IPS-15b (cell line): ENCODE data around the gene UBE2M.

Experiments used
- H3K27me3 ChIP-seq: one replicate; pipeline ENCODE4 v1.6.1; 2013; ENCODE audit warnings: low read length; ENCODE audit not compliant: control insufficient read depth, insufficient read depth
- H3K36me3 ChIP-seq: one replicate; pipeline ENCODE4 v1.6.1; 2013; ENCODE audit warnings: low read length; ENCODE audit not compliant: control insufficient read depth, insufficient read depth
- H3K4me1 ChIP-seq: one replicate; pipeline ENCODE4 v1.6.1; 2013; ENCODE audit warnings: mild to moderate bottlenecking, low read length; ENCODE audit not compliant: control insufficient read depth, insufficient read depth
- H3K4me3 ChIP-seq: one replicate; pipeline ENCODE4 v1.5.1; 2013; ENCODE audit warnings: low read depth, low read length
- H3K9ac ChIP-seq: one replicate; pipeline ENCODE4 v1.6.1; 2013; ENCODE audit warnings: low read depth, mild to moderate bottlenecking, low read length
- H3K9me3 ChIP-seq: one replicate; pipeline ENCODE4 v1.6.1; 2013; ENCODE audit warnings: mild to moderate bottlenecking, low read length; ENCODE audit not compliant: control insufficient read depth, insufficient read depth

UBE2M gene

GRCh38 chr19:58569191-58569942, 11.0 kb upstream of the UBE2M start:
- Histone ChIP-seq H3K27me3 (peaks cover under 1% of the 10 kb centered on the region), H3K9me3 (no peaks in the 10 kb centered on the region), H3K4me1 (peaks cover 6% of the 10 kb centered on the region), H3K36me3 (peaks cover 12% of the 10 kb centered on the region), H3K9ac (no peak overlapping the region), H3K4me3 (no peak overlapping the region)

- Histone ChIP-seq H3K27me3 (peaks cover 7% of the 10 kb centered on the region), H3K9ac (no peak overlapping the region), H3K9me3 (no peaks in the 10 kb centered on the region), H3K36me3 (peaks cover 12% of the 10 kb centered on the region), H3K4me1 (peaks cover under 1% of the 10 kb centered on the region), H3K4me3 (no peak overlapping the region)
Observed at GRCh38 chr19:58568453-58569130, 10.2 kb upstream of the UBE2M start.

GRCh38 chr19:58566989-58567388, 8.6 kb upstream of the UBE2M start:
- no peaks in the 10 kb centered on the region for H3K9me3 ChIP-seq
- peaks cover 12% of the 10 kb centered on the region for H3K36me3 ChIP-seq
- H3K27me3 ChIP-seq, result peaks cover 19% of the 10 kb centered on the region
- no peak overlapping the region for H3K9ac ChIP-seq
- H3K4me3 ChIP-seq, result no peak overlapping the region
- peaks cover 4% of the 10 kb centered on the region for H3K4me1 ChIP-seq

DNA sequence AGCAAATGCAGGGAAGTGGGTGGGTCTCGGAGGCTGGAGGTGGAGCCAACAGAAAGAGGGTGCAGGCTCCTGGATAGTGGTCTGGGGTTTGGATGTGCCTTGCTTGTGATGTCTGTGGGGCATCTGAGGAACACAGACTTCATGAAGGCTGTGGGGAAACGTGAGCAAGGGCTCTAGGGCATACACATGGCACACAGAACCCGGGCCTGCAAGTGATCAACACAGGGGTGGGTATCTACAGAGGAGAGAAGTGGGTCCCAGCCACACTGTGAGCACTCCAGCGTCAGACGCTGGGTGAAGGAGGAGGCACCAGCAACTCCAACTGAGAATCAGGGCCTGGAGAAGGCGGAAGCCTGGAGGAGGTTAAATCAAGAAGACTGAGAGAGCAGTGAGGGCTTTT, 5.4 kb upstream of the UBE2M start:
- Histone ChIP-seq H3K4me1 (peaks cover 9% of the 10 kb centered on the region), H3K9ac (no peak overlapping the region), H3K27me3 (peaks cover 37% of the 10 kb centered on the region), H3K4me3 (no peak overlapping the region), H3K9me3 (no peaks in the 10 kb centered on the region), H3K36me3 (peaks cover 2% of the 10 kb centered on the region)

DNA sequence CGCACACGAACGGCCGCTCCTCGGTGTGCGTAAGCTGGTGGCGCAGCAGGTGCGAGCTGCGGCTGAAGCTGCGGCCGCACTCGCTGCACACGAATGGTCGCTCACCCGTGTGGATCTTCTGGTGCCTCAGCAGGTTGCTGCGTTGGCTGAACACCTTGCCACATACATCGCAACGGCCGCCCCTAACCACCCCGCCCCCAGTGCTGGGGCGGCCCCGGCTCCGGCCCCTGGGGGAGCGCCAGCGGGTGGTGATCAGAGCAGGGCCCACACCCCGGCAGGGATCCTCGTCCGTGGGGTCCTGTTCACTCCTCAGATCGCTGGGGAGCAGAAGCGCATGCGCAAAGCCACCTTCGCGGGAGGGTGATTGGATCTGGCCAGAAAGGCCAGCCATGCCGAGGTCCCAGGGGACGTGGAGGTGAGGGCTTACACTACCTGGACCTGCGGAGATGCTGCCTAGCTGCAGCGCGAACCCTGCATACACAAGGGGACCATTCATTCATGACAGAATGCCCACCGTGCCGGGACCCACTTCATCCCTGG, 4.7 kb upstream of the UBE2M start:
- peak overlapping the region; percentile 60 for H3K9ac ChIP-seq
- peak overlapping the region; percentile 67 for H3K4me3 ChIP-seq
- no peaks in the 10 kb centered on the region for H3K9me3 ChIP-seq
- H3K4me1 ChIP-seq, result peaks cover 9% of the 10 kb centered on the region
- no peaks in the 10 kb centered on the region for H3K36me3 ChIP-seq
- H3K27me3 ChIP-seq, result peaks cover 37% of the 10 kb centered on the region

DNA sequence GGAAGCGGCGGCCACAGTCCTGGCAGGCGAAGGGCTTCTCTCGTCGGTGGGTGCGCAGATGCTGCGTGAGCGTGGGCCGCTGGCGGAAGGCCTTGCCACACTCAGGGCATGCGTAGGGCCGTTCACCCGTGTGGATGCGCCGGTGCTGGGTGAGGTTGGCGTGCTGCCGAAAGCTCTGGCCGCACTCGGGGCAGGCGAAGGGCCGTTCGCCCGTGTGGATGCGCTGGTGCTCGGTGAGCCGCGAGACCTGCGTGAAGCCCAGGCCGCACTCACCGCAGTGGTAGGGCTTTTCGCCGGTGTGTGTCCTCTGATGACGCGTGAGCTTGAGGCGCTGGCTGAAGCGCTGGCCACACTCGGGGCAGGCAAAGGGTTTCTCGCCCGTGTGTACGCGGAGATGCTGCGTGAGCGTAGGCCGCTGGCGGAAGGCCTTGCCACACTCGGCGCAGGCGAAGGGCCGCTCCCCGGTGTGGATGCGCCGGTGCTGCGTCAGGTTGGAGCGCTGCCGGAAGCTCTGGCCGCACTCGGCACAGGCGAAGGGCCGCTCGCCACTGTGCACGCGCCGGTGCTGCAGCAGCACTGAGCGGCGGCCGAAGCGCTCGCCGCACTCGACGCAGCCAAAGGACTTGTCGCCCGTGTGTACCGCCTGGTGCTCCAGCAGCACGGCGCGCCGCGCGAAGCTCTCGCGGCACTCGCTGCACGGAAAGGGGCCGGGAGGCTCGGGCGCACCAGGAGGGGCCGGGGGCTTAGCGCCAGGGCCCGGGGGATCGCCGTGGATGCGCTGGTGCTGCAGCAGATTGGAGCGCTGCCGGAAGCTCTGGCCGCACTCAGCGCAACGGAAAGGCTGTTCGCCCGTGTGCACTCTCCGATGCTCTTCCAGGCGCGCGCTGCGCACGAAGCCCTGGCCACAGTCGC, 4.0 kb upstream of the UBE2M start:
- Histone ChIP-seq H3K27me3 (peaks cover 37% of the 10 kb centered on the region), H3K4me1 (peaks cover 9% of the 10 kb centered on the region), H3K4me3 (peak overlapping the region; percentile 67), H3K9ac (peak overlapping the region; percentile 60), H3K36me3 (no peaks in the 10 kb centered on the region), H3K9me3 (no peaks in the 10 kb centered on the region)

- Histone ChIP-seq H3K4me1 (peaks cover 9% of the 10 kb centered on the region), H3K36me3 (peaks cover 5% of the 10 kb centered on the region), H3K9ac (no peak overlapping the region), H3K27me3 (peaks cover 37% of the 10 kb centered on the region), H3K9me3 (no peaks in the 10 kb centered on the region), H3K4me3 (peak overlapping the region; percentile 67)
Observed at GRCh38 chr19:58561373-58562121, 3.1 kb upstream of the UBE2M start.

- H3K9ac ChIP-seq, result no peak overlapping the region
- peak overlapping the region; percentile 0 for H3K4me3 ChIP-seq
- H3K27me3 ChIP-seq, result peaks cover 37% of the 10 kb centered on the region
- H3K9me3 ChIP-seq, result no peaks in the 10 kb centered on the region
- peaks cover 9% of the 10 kb centered on the region for H3K4me1 ChIP-seq
- H3K36me3 ChIP-seq, result peaks cover 11% of the 10 kb centered on the region
Observed at GRCh38 chr19:58560921-58561320, 2.5 kb upstream of the UBE2M start.

- H3K9ac ChIP-seq, result peak overlapping the region; percentile 49
- peak overlapping the region; percentile 99 for H3K4me3 ChIP-seq
- H3K36me3 ChIP-seq, result peaks cover 12% of the 10 kb centered on the region
- no peaks in the 10 kb centered on the region for H3K9me3 ChIP-seq
- peaks cover 37% of the 10 kb centered on the region for H3K27me3 ChIP-seq
- peaks cover 9% of the 10 kb centered on the region for H3K4me1 ChIP-seq
Observed at GRCh38 chr19:58560007-58560887, 1.8 kb upstream of the UBE2M start.

- H3K4me1 ChIP-seq, result peaks cover 9% of the 10 kb centered on the region
- H3K9ac ChIP-seq, result peak overlapping the region; percentile 91
- H3K36me3 ChIP-seq, result peaks cover 12% of the 10 kb centered on the region
- H3K4me3 ChIP-seq, result peak overlapping the region; percentile 99
- H3K9me3 ChIP-seq, result no peaks in the 10 kb centered on the region
- H3K27me3 ChIP-seq, result peaks cover 37% of the 10 kb centered on the region
Observed at GRCh38 chr19:58559275-58560006, 1.0 kb upstream of the UBE2M start.
